ENCODE measurements around the gene PSMC4. TPM values are rescaled to one million over a fixed set of nuclear protein-coding genes. Genes with fewer than 3 reads are reported as not detected.

PSMC4 gene
- polyA plus RNA-seq, 1 of the 3 experiments (the other 2 are of a cell fraction): 173 TPM

DNA sequence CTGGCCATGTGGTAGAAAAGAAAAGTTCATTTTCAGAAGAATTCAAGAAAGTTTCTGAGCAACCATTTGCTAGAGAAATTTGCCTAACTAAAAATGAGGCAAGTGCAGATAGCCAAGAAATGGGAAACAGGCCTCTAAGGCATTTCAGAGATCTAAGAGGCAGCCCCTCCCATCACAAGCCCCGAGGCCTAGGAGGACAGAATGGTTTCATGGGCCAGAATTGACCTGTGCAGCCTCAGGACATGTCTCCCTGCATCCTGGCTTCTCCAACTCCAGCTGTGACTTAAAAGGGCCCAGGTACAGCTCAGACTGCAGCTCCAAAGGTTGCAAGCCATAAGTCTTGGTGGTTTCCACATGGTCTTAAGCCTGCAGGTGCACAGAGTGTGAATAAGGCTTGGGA lies 22.6 kb downstream of the PSMC4 start:
- Histone ChIP-seq H3K9me3 (no peaks in the 10 kb centered on the region), H3K36me3 (replicated peaks in 1 of 2; ENCODE audit: control insufficient read depth in 1 of 2, insufficient read depth in 2 of 2, low read length in 1 of 2) (peaks cover 0 to 3% of the 10 kb centered on the region in 2 experiments), H3K9ac (no peak overlapping the region), H3K4me2 (no peak overlapping the region), H3K4me1 (ENCODE audit: control insufficient read depth in 1 of 2, insufficient read depth in 2 of 2, low read depth in 1 of 2, low read length in 1 of 2) (peaks cover 0 to 10% of the 10 kb centered on the region in 2 experiments; a peak in 2 of 4 replicates), H3K9me2 (no peaks in the 10 kb centered on the region), H3K4me3 (ENCODE audit: low read depth in 2 of 2, low read length in 1 of 2) (no peak overlapping the region), H2AFZ (ENCODE audit: low read depth) (no peak overlapping the region), H3K27ac (ENCODE audit: low read depth in 2 of 2, low read length in 1 of 2) (no peak overlapping the region), H3K79me2 (ENCODE audit: insufficient read depth) (peaks cover 45% of the 10 kb centered on the region), H3F3A (replicated peaks; ENCODE audit: insufficient read depth) (peaks cover 11% of the 10 kb centered on the region), H4K20me1 (ENCODE audit: insufficient read depth) (no peaks in the 10 kb centered on the region), H3K27me3 (ENCODE audit: insufficient read depth) (no peaks in the 10 kb centered on the region)
- POLR2A ChIA-PET: interaction anchor here (1.1 kb wide), 1 partner anchor 23 kb away, joined by 3 read pairs; the partner anchor contains the start of gene PSMC4
- no peak for TF ChIP-seq NFIC (IDR thresholded peaks at IDR 0.05; ENCODE audit: borderline replicate concordance)
- TF ChIP-seq CHD2 (IDR thresholded peaks at IDR 0.05; ENCODE audit: low read length, partially characterized antibody): no peak
- no peak for TF ChIP-seq MEF2A (IDR thresholded peaks at IDR 0.05; ENCODE audit: borderline replicate concordance, low read depth)
- TF ChIP-seq NRF1 (IDR thresholded peaks at IDR 0.05; ENCODE audit: low read depth, low read length): no peak
- no peak for TF ChIP-seq EZH2phosphoT487 (IDR thresholded peaks at IDR 0.05; ENCODE audit: borderline replicate concordance, low read depth)
- TF ChIP-seq, protein P1, sequence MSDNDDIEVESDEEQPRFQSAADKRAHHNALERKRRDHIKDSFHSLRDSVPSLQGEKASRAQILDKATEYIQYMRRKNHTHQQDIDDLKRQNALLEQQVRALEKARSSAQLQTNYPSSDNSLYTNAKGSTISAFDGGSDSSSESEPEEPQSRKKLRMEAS (IDR thresholded peaks at IDR 0.05; ENCODE audit: low read depth): no peak
- TF ChIP-seq MXI1 (IDR thresholded peaks at IDR 0.05; ENCODE audit: low read depth, low read length): no peak
- no peak for TF ChIP-seq POLR2AphosphoS5 (IDR thresholded peaks at IDR 0.05; ENCODE audit: low read depth, low read length)
- TF ChIP-seq, protein P2, sequence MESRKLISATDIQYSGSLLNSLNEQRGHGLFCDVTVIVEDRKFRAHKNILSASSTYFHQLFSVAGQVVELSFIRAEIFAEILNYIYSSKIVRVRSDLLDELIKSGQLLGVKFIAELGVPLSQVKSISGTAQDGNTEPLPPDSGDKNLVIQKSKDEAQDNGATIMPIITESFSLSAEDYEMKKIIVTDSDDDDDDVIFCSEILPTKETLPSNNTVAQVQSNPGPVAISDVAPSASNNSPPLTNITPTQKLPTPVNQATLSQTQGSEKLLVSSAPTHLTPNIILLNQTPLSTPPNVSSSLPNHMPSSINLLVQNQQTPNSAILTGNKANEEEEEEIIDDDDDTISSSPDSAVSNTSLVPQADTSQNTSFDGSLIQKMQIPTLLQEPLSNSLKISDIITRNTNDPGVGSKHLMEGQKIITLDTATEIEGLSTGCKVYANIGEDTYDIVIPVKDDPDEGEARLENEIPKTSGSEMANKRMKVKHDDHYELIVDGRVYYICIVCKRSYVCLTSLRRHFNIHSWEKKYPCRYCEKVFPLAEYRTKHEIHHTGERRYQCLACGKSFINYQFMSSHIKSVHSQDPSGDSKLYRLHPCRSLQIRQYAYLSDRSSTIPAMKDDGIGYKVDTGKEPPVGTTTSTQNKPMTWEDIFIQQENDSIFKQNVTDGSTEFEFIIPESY (IDR thresholded peaks at IDR 0.05; ENCODE audit: borderline replicate concordance, low read depth): no peak
- TF ChIP-seq GATA2 (CRISPR knock-in tag; IDR thresholded peaks at IDR 0.05): no peak
- no peak for TF ChIP-seq RFX5 (IDR thresholded peaks at IDR 0.05; ENCODE audit: low read length)
- TF ChIP-seq FOXJ3 (CRISPR knock-in tag; IDR thresholded peaks at IDR 0.05): no peak
- TF ChIP-seq JUND (IDR thresholded peaks at IDR 0.05): no peak
- TF ChIP-seq, protein P3, sequence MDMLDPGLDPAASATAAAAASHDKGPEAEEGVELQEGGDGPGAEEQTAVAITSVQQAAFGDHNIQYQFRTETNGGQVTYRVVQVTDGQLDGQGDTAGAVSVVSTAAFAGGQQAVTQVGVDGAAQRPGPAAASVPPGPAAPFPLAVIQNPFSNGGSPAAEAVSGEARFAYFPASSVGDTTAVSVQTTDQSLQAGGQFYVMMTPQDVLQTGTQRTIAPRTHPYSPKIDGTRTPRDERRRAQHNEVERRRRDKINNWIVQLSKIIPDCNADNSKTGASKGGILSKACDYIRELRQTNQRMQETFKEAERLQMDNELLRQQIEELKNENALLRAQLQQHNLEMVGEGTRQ (IDR thresholded peaks at IDR 0.05; ENCODE audit: borderline replicate concordance, low read depth, low read length): no peak
- TF ChIP-seq EP300 (IDR thresholded peaks at IDR 0.05; ENCODE audit: borderline replicate concordance in 1 of 2, low read depth in 1 of 2, low read length in 1 of 2): no peak
- 83% methylated on average over 1 of the region's 1 CpG for WGBS (ENCODE audit: low lambda C conversion rate)
- no peak for DNase-seq
- CTCF ChIA-PET: no interaction called here

DNA sequence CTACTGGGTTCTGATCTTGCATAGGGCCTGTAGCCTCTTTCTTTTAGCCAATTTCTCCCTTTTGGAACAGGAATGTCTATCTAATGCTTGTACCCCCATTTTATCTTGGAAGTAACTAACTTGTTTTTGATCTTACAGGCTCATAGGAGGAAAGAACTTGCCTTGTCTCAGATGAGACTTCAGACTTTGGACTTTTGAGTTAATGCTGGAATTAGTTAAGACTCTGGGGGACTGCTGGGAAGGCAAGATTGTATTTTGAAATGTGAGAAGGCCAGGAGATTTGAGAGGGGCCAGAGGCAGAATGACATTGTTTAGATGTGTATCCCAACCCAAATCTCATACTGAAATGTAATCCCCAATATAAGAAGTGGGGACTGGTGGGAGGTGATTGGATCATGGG lies 23.4 kb downstream of the PSMC4 start:
- Histone ChIP-seq H3K79me2 (ENCODE audit: insufficient read depth) (peaks cover 38% of the 10 kb centered on the region), H3K4me3 (ENCODE audit: low read depth in 2 of 2, low read length in 1 of 2) (no peak overlapping the region), H3K9me3 (no peaks in the 10 kb centered on the region), H3K4me2 (no peak overlapping the region), H3K27me3 (ENCODE audit: insufficient read depth) (no peaks in the 10 kb centered on the region), H3K36me3 (replicated peaks in 1 of 2; ENCODE audit: control insufficient read depth in 1 of 2, insufficient read depth in 2 of 2, low read length in 1 of 2) (peaks cover 0 to 3% of the 10 kb centered on the region in 2 experiments), H3K27ac (ENCODE audit: low read depth in 2 of 2, low read length in 1 of 2) (no peak overlapping the region), H4K20me1 (ENCODE audit: insufficient read depth) (no peaks in the 10 kb centered on the region), H3F3A (replicated peaks; ENCODE audit: insufficient read depth) (peaks cover 11% of the 10 kb centered on the region), H3K9ac (no peak overlapping the region), H3K4me1 (ENCODE audit: control insufficient read depth in 1 of 2, insufficient read depth in 2 of 2, low read depth in 1 of 2, low read length in 1 of 2) (peaks cover 0 to 10% of the 10 kb centered on the region in 2 experiments; a peak in 2 of 4 replicates), H2AFZ (ENCODE audit: low read depth) (no peak overlapping the region), H3K9me2 (no peaks in the 10 kb centered on the region)
- no peak for DNase-seq
- ChIA-PET POLR2A (interaction anchor here (0.5 kb wide), 1 partner anchor 10 kb away, joined by 3 read pairs; no protein-coding TSS in a partner anchor), CTCF (no interaction called here)
- no peak for TF ChIP-seq ELF1 (IDR thresholded peaks at IDR 0.05)
- no peak for TF ChIP-seq TCF12 (IDR thresholded peaks at IDR 0.05)
- TF ChIP-seq, protein P3 (IDR thresholded peaks at IDR 0.05; ENCODE audit: borderline replicate concordance, low read depth, low read length): no peak
- TF ChIP-seq CHD2 (IDR thresholded peaks at IDR 0.05; ENCODE audit: low read length, partially characterized antibody): no peak
- no peak for TF ChIP-seq RXRA (IDR thresholded peaks at IDR 0.05; ENCODE audit: borderline replicate concordance, low read depth)
- TF ChIP-seq, protein P4, sequence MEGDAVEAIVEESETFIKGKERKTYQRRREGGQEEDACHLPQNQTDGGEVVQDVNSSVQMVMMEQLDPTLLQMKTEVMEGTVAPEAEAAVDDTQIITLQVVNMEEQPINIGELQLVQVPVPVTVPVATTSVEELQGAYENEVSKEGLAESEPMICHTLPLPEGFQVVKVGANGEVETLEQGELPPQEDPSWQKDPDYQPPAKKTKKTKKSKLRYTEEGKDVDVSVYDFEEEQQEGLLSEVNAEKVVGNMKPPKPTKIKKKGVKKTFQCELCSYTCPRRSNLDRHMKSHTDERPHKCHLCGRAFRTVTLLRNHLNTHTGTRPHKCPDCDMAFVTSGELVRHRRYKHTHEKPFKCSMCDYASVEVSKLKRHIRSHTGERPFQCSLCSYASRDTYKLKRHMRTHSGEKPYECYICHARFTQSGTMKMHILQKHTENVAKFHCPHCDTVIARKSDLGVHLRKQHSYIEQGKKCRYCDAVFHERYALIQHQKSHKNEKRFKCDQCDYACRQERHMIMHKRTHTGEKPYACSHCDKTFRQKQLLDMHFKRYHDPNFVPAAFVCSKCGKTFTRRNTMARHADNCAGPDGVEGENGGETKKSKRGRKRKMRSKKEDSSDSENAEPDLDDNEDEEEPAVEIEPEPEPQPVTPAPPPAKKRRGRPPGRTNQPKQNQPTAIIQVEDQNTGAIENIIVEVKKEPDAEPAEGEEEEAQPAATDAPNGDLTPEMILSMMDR (IDR thresholded peaks at IDR 0.05): no peak
- no peak for TF ChIP-seq FOSL2 (IDR thresholded peaks at IDR 0.05; ENCODE audit: borderline replicate concordance, low read depth)
- TF ChIP-seq, protein P1 (IDR thresholded peaks at IDR 0.05; ENCODE audit: low read depth): no peak
- no peak for TF ChIP-seq EP300 (IDR thresholded peaks at IDR 0.05; ENCODE audit: borderline replicate concordance in 1 of 2, low read depth in 1 of 2, low read length in 1 of 2)
